Measurements from ENCODE around the gene SND1. TPM values are rescaled to one million over a fixed set of nuclear protein-coding genes. Genes with fewer than 3 reads are reported as not detected.

The SND1 gene
- total and polyA plus RNA-seq, 2 of the 4 experiments (the other 2 are of a cell fraction): 154 to 294 TPM

DNA sequence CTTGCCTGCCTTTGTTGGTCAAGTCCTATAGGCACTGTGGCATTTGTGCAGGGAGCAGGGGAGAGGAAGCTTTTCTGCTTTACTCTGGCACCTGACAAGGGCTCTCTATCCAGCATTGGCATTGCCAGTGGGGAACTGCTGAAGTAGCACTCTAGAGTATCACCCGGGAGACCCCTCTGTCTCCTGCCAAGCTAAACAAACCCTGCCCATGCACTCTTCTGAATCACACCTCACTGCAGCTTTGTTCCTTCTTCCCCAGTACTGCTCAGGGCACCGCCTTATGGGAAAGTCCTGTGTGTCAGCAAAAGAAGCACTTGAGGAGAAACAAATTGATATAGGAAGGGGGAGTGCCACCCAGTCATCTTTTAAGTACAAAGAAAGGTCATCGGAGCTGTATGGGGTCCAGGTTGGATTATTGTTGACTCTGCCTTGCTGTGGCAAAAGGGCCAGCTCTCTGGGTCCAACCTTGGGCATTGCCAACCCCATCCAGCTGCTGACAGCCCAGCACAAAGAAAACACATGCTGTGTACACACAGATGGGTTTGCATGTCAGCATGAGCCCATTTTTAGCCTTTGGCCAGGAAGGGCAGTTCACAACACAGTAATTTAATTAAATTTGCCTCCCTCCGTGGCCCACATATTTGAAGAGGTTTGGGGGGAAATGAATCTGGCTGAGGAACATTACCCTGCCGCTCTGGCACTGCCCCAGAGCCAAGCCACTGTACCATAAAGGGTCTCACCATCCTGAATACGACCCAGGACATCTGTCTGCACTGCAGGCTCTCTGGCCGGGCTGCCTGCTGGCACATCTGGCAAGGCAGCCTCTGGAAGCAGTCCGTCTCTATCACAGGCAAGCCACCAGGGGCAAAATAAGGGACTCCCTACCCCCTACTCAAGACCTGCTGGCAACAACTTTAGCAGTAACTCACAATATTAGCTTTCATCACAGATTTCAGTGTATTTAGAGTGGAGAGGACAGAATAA is 366.2 kb downstream of the SND1 start:
- Histone ChIP-seq H4K5ac (ENCODE audit: low read depth, low read length) (no peak overlapping the region), H3K79me1 (ENCODE audit: low read depth in 1 of 2, low read length in 2 of 2) (peaks cover 19 to 75% of the 10 kb centered on the region in 2 experiments; a peak in 3 of 4 replicates), H2BK120ac (ENCODE audit: low read depth, low read length) (no peak overlapping the region), H3K4me1 (ENCODE audit: control insufficient read depth, insufficient read depth, low read length) (peaks cover 11% of the 10 kb centered on the region), H3K14ac (replicated peaks; ENCODE audit: low read depth, low read length) (no peak overlapping the region), H2BK20ac (ENCODE audit: low read depth, low read length) (no peak overlapping the region), H3K56ac (ENCODE audit: extremely low read depth, insufficient read depth, low read length) (no peak overlapping the region), H3K4me3 (ENCODE audit: insufficient read depth, low read depth, low read length) (no peak overlapping the region), H4K20me1 (ENCODE audit: insufficient read depth, low read length) (peaks cover 33% of the 10 kb centered on the region), H3K23ac (ENCODE audit: low read depth, low read length) (no peak overlapping the region), H2AK9ac (replicated peaks; ENCODE audit: low read depth, low read length, poor library complexity) (no peak overlapping the region), H3K4ac (ENCODE audit: low read depth, low read length) (no peak overlapping the region), H2AK5ac (ENCODE audit: low read depth, low read length) (no peak overlapping the region), H4K8ac (ENCODE audit: low read depth in 2 of 2, low read length in 2 of 2) (no peak overlapping the region), H2BK15ac (ENCODE audit: low read depth, low read length) (no peak overlapping the region), H3K4me2 (ENCODE audit: low read depth, low read length) (no peak overlapping the region), H3K9me1 (ENCODE audit: insufficient read depth, low read length) (peaks cover 24% of the 10 kb centered on the region), H4K91ac (ENCODE audit: insufficient read depth, low read depth, low read length) (no peak overlapping the region), H3K9me3 (ENCODE audit: control insufficient read depth, insufficient read depth, low read length) (no peaks in the 10 kb centered on the region), H3K18ac (ENCODE audit: low read depth, low read length) (no peak overlapping the region), H2BK5ac (ENCODE audit: low read depth, low read length, poor library complexity, severe bottlenecking) (no peak overlapping the region), H3K36me3 (ENCODE audit: control insufficient read depth, insufficient read depth, low read length) (peaks cover 5% of the 10 kb centered on the region), H3K9ac (ENCODE audit: low read depth, low read length) (no peak overlapping the region), H3K27me3 (ENCODE audit: control insufficient read depth, insufficient read depth, low read length) (no peaks in the 10 kb centered on the region), H3K27ac (ENCODE audit: insufficient read depth, low read length) (no peak overlapping the region), H2AFZ (replicated peaks; ENCODE audit: low read length, poor library complexity) (no peak overlapping the region)
- DNase-seq (peak; percentile 51), ATAC-seq (ENCODE audit: low read depth) (no peak)
- TF ChIP-seq MAFK (IDR thresholded peaks at IDR 0.05; ENCODE audit: low read depth, low read length) (0 out of 2 replicates have a peak, but pooled peaks have one; percentile 21), MXI1 (IDR thresholded peaks at IDR 0.05; ENCODE audit: borderline replicate concordance, low read depth, low read length) (no peak)
- in situ Hi-C loops (cut with MboI; ENCODE audit: low sequenced_read_pairs): no loop called here
- intact Hi-C loops (cut with micrococcal nuclease): no loop called here
- ChIA-PET POLR2A (ENCODE audit: unreplicated experiment) (interaction anchor here (0.6 kb wide), 1 partner anchor 194 kb away, joined by 10 read pairs; no protein-coding TSS in a partner anchor), CTCF (no interaction called here)
- WGBS, 2 experiments (ENCODE audit: extremely low coverage in 2 of 2, insufficient read length in 1 of 2): no CpG with 5 or more reads among the region's 8 CpGs
- dilution Hi-C loops (cut with HindIII; ENCODE audit: low sequenced_read_pairs, unreplicated experiment): no loop called here
- BruUV-seq (replicated peaks): no TSS peak
